ENCODE data around the gene LTA. TPM values are rescaled to one million over a fixed set of nuclear protein-coding genes. Genes with fewer than 3 reads are reported as not detected.
"Not testable (repeated sequence)": the region's sequence is repeated elsewhere in the genome, so short reads cannot be mapped to it uniquely, and the experiment has no call there.

LTA gene
- total RNA-seq, 3 donors from 2014 or later = 0.29 TPM; not detected in 2

- no peaks in the 10 kb centered on the region for H3K27me3 ChIP-seq
- H3K36me3 ChIP-seq = no peaks in the 10 kb centered on the region
- TF ChIP-seq POLR2AphosphoS5 (IDR thresholded peaks at IDR 0.05) = no peak
- TF ChIP-seq, protein P1, sequence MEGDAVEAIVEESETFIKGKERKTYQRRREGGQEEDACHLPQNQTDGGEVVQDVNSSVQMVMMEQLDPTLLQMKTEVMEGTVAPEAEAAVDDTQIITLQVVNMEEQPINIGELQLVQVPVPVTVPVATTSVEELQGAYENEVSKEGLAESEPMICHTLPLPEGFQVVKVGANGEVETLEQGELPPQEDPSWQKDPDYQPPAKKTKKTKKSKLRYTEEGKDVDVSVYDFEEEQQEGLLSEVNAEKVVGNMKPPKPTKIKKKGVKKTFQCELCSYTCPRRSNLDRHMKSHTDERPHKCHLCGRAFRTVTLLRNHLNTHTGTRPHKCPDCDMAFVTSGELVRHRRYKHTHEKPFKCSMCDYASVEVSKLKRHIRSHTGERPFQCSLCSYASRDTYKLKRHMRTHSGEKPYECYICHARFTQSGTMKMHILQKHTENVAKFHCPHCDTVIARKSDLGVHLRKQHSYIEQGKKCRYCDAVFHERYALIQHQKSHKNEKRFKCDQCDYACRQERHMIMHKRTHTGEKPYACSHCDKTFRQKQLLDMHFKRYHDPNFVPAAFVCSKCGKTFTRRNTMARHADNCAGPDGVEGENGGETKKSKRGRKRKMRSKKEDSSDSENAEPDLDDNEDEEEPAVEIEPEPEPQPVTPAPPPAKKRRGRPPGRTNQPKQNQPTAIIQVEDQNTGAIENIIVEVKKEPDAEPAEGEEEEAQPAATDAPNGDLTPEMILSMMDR (IDR thresholded peaks at IDR 0.05) = no peak
- TF ChIP-seq POLR2A (IDR thresholded peaks at IDR 0.05) = no peak
- H3K27ac ChIP-seq = no peak overlapping the region
- intact Hi-C loops (cut with DNase I; ENCODE audit: low total_unique reads) = no loop called here
- H3K4me3 ChIP-seq = no peak overlapping the region
- DNase-seq (ENCODE audit: low spot score in 2 of 2) = no peak
- no peaks in the 10 kb centered on the region for H3K4me1 ChIP-seq
- no peaks in the 10 kb centered on the region for H3K9me3 ChIP-seq
Measured at GRCh38 chr6:31586599-31587281, 14.7 kb downstream of the LTA start.

DNA sequence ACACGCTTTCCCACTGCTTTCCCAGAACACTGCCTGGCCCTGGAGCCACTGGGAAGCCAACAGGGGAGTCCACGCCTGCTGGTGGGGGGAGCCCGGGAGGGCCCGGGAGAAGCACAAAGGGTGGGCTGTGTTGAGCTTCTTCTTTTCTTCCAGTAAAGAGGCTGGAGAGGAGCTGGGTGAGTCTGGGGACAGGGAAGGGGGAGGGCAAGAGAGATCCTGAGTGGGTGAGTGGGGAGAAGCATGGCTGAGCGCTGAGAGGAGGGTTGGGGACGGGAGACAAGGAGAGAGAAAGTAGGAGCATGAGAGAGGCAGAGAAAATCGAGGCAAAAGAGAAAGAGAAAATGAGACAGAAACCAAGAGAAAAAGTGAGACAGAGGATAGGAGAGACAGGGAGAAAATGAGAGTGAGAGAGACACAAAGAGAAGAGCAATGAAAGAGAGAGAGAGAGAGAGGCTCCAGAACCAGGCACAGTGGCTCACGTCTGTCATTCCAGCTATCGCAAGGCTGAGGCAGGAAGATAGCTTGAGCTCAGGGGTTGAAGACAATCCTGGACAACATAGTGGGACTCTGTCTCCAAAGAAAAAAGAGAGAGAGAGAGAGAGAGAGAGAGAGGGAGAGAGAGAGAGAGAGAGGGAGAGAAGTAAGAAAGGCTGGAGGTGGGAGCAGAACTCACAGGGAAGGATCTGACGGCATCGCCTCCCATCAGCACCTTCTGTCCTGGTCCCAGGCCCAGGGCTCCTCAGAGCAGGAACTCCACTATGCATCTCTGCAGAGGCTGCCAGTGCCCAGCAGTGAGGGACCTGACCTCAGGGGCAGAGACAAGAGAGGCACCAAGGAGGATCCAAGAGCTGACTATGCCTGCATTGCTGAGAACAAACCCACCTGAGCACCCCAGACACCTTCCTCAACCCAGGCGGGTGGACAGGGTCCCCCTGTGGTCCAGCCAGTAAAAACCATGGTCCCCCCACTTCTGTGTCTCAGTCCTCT, 16.0 kb downstream of the LTA start:
- no peak for DNase-seq (ENCODE audit: low spot score in 2 of 2)
- Histone ChIP-seq H3K4me1 (no peaks in the 10 kb centered on the region), H3K9me3 (no peaks in the 10 kb centered on the region), H3K4me3 (no peak overlapping the region), H3K27me3 (no peaks in the 10 kb centered on the region), H3K27ac (no peak overlapping the region), H3K36me3 (no peaks in the 10 kb centered on the region)
- intact Hi-C loops (cut with DNase I; ENCODE audit: low total_unique reads) = no loop called here
- TF ChIP-seq, protein P1 (IDR thresholded peaks at IDR 0.05) = no peak
- TF ChIP-seq POLR2AphosphoS5 (IDR thresholded peaks at IDR 0.05) (no peak), POLR2A (IDR thresholded peaks at IDR 0.05) (no peak)

DNA sequence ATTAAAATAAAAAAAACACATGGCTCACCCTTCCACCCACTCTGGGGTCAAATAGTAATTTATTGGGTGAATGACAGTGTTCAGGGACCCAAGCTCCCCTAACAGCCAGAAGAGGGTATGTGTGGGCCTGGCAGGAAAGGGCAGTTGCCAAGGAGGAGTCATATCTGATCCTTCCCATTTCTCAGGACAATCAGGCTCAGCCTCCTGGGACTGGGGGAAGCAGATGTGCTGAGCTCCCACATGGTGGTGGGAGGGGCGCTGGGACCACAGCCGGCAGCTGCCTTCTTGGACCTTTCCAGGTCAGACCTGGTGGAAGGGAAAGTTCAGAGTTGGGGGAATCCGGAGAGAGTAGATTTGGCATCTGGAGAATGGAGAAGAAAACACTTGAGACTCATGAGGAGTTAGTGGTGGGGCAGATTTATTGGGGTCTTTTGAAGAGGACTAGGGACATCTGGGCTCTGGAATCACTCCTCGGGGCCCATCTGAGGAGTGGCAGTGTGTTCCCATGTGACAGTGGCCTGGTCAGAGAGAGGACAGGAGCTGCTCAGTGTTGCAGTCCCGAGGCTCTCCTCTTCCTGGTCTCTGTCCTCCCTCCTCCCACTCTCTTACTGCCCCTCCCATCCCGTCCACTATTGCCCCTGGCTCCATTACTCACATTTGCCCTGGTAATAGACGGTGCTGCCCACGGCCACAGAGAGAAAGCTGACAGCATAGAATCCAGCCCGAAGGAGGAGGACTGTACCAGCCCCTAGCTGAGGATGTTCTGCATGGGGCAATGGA, 17.0 kb downstream of the LTA start:
- no peaks in the 10 kb centered on the region for H3K36me3 ChIP-seq
- H3K27ac ChIP-seq = no peak overlapping the region
- DNase-seq (ENCODE audit: low spot score in 2 of 2) = no peak
- intact Hi-C loops (cut with DNase I; ENCODE audit: low total_unique reads) = no loop called here
- no peaks in the 10 kb centered on the region for H3K4me1 ChIP-seq
- no peaks in the 10 kb centered on the region for H3K9me3 ChIP-seq
- TF ChIP-seq POLR2AphosphoS5 (IDR thresholded peaks at IDR 0.05) (no peak), POLR2A (IDR thresholded peaks at IDR 0.05) (no peak)
- TF ChIP-seq, protein P1 (IDR thresholded peaks at IDR 0.05) = no peak
- no peaks in the 10 kb centered on the region for H3K27me3 ChIP-seq
- no peak overlapping the region for H3K4me3 ChIP-seq

DNA sequence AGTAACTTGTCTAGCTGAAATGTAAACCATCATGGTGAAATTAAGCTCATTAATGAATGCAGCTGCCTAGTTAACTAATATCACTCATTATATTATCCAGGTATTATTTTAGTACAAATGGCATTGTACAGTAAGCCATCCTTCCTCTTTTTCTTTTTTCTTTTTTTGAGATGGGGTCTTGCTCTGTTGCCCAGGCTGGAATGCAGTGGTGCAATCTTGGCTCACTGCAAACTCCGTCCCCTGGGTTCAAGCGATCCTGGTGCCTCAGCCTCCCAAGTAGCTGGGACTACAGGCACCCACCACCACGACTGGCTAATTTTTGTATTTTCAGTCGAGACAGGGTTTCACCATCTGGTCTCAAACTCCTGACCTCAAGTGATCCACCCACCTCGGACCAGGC, 18.6 kb downstream of the LTA start:
- DNase-seq (ENCODE audit: low spot score in 2 of 2); H3K27ac ChIP-seq; H3K9me3 ChIP-seq; H3K36me3 ChIP-seq; H3K4me1 ChIP-seq; H3K4me3 ChIP-seq; H3K27me3 ChIP-seq: not testable (repeated sequence)
- intact Hi-C loops (cut with DNase I; ENCODE audit: low total_unique reads) = loop anchor here (5.0 kb wide), 1 partner anchor 43 kb away; the partner anchor contains the start of genes ATP6V1G2 and NFKBIL1

DNA sequence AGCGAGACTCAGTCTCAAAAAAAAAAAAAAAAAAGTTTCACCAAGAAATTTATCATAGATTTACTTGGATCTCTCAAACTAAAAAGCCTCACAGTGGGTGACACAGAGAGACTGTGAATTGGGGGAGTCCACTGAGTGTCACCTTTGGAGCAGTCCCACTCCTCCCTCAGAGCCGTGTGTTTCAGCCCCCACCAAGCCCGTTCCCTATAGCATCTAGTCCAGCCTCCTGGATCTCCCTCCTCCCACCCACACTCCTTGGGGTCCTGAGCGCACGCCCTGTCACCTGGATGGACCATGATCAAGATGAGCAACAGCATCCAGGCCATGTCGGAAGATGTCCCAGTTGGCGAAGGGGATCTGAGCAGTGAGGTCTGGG, 20.3 kb downstream of the LTA start:
- TF ChIP-seq POLR2A (IDR thresholded peaks at IDR 0.05) (no peak), POLR2AphosphoS5 (IDR thresholded peaks at IDR 0.05) (no peak)
- TF ChIP-seq, protein P1 (IDR thresholded peaks at IDR 0.05) = no peak
- no peaks in the 10 kb centered on the region for H3K9me3 ChIP-seq
- H3K4me1 ChIP-seq = no peaks in the 10 kb centered on the region
- H3K36me3 ChIP-seq = no peaks in the 10 kb centered on the region
- no peak overlapping the region for H3K4me3 ChIP-seq
- no peaks in the 10 kb centered on the region for H3K27me3 ChIP-seq
- no peak for DNase-seq (ENCODE audit: low spot score in 2 of 2)
- intact Hi-C loops (cut with DNase I; ENCODE audit: low total_unique reads) = loop anchor here (5.0 kb wide), 1 partner anchor 45 kb away; the partner anchor contains the start of genes ATP6V1G2 and NFKBIL1
- no peak overlapping the region for H3K27ac ChIP-seq
